Prostate gland (tissue), 2 donors: ENCODE results near the gene CEBPZ.

Experiments
- CTCF ChIP-seq, 4 experiments: fragments of 200-600 bp in 2 of 4; fragments of 450-650 bp in 2 of 4; sonication (generic) in 2 of 4; IDR thresholded peaks; 1 replicate in 3 of 4; 2 replicates in 1 of 4; pipeline ENCODE4 v1.5.1; 2016 to 2019; ENCODE audit warnings: antibody characterized with exemption in 4 of 4, mild to moderate bottlenecking in 2 of 4, moderate library complexity in 2 of 4
- POLR2A ChIP-seq: fragments of 450-650 bp; IDR thresholded peaks from one replicate; pipeline ENCODE4 v1.6.1; 2016; ENCODE audit warnings: antibody characterized with exemption, mild to moderate bottlenecking
- POLR2AphosphoS5 ChIP-seq: sonication (generic); formaldehyde crosslinking; IDR thresholded peaks from one replicate; pipeline ENCODE4 v1.6.1; 2017; ENCODE audit warnings: antibody characterized with exemption

GRCh38 chr2:37274359-37274965, 43.1 kb upstream of the CEBPZ start:
- TF ChIP-seq POLR2A (no peak), POLR2AphosphoS5 (no peak), CTCF (IDR thresholded peaks at IDR 0.05) (no peak)
